NB4 (cell line): ENCODE data around the gene TMEM150B.

Source experiments
- DNase-seq: peaks from one replicate; pipeline ENCODE4 v3.0.0; 2010; ENCODE audit warnings: low read depth
- H3K4me3 ChIP-seq: one replicate; pipeline ENCODE4 v1.5.1; 2011; ENCODE audit warnings: mild to moderate bottlenecking, low read depth, low read length, moderate library complexity
- CTCF ChIP-seq: IDR thresholded peaks from one replicate; pipeline ENCODE4 v1.5.1; 2012; ENCODE audit warnings: low read depth, low read length
- MAX ChIP-seq: IDR thresholded peaks from 2 replicates; pipeline ENCODE4 v1.6.1; 2011; ENCODE audit warnings: low read depth, low read length
- MYC ChIP-seq: IDR thresholded peaks from 2 replicates; pipeline ENCODE4 v1.6.1; 2011; ENCODE audit warnings: low read depth, low read length
- POLR2A ChIP-seq: IDR thresholded peaks from 2 replicates; pipeline ENCODE4 v1.6.1; 2011; ENCODE audit warnings: mild to moderate bottlenecking; ENCODE audit not compliant: insufficient read length; ENCODE audit errors: extremely low read depth

Gene TMEM150B

DNA sequence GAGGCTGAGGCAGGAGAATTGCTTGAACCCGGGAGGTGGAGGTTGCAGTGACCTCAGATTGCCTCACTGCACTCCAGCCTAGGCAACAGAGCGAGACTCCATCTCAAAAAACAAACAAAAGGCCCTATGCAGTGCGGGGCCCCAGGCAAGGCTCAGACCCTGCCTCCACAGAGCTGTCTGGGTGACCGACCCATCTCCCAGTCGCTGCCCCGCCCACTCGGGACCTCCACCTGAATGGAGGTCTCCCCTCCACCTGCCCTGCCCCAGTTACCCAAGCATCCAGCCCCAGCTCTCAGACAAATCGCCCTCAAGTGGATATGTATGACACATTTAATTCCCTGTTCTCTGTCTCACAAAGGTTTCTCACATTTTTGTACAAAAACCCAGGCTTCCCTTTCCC, 40.1 kb upstream of the TMEM150B start:
- TF ChIP-seq MAX (no peak), CTCF (no peak), POLR2A (no peak), MYC (no peak)
- no peak for DNase-seq
- H3K4me3 ChIP-seq = no peak overlapping the region

DNA sequence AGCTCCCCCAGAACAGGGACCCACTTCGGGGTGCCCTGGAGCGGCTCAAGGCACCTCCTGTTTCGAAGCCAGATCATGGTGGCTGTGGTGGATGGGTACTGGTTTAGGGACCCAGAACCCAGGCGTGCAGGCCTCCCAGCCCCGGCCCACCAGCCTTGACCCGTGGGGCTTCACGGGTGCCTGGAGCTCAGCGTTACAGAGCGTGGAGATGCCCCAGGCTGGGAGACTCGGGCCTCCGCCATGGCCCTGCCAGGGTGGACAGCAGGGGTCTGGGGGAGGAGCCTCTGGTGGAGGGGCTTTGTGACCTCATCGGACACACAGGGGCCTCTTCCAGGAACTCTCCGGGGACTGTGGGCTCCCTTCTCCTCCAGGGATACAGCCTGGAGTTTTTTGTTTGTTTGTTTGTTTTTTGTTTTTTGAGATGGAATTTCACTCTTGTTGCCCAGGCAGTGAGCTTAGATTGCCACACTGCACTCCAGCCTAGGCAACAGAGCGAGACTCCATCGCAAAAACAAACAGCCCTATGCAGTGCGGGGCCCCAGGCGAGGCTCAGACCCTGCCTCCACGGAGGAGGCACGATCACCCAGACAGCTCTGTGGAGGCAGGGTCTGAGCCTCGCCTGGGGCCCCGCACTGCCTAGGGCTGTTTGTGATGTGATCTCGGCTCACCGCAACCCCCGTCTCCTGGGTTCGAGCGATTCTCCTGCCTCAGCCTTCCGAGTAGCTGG, 38.0 kb upstream of the TMEM150B start, which contains the start of gene GARIN5B:
TSS of gene GARIN5B (minus strand) at position 271 of the 727 bp plus-strand sequence. CDS start at position 77, 194 bp downstream.
- TF ChIP-seq POLR2A = no peak
- TF ChIP-seq MYC = no peak
- no peak for DNase-seq
- H3K4me3 ChIP-seq = no peak within 1 kb of the TSS

- no peak for DNase-seq
- H3K4me3 ChIP-seq = no peak overlapping the region
- TF ChIP-seq CTCF (no peak), POLR2A (no peak), MAX (no peak), MYC (no peak)
These were observed 37.2 kb upstream of the TMEM150B start for GRCh38 chr19:55362174-55362989.

DNA sequence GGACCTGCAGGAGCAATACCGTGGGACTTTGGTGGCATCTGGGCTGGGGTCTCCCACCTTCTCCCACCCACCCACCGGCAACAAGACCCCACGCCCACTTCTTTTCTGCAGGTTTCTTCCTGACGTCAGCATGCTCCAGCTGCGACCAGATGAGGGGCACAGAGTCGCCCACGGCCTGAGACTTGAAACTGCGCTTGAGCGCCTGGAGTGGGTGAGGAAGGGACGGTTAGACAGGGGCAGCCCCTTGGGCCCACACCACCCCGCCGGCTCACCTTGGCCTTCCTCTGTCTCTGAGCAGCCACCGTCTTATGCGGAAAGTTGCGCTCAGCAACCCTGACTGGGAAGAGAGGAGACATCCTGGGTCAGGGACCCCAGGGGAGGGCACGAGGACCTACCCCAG, 35.8 kb upstream of the TMEM150B start:
- TF ChIP-seq MAX (no peak), MYC (no peak), CTCF (no peak), POLR2A (no peak)
- no peak for DNase-seq
- no peak overlapping the region for H3K4me3 ChIP-seq

DNA sequence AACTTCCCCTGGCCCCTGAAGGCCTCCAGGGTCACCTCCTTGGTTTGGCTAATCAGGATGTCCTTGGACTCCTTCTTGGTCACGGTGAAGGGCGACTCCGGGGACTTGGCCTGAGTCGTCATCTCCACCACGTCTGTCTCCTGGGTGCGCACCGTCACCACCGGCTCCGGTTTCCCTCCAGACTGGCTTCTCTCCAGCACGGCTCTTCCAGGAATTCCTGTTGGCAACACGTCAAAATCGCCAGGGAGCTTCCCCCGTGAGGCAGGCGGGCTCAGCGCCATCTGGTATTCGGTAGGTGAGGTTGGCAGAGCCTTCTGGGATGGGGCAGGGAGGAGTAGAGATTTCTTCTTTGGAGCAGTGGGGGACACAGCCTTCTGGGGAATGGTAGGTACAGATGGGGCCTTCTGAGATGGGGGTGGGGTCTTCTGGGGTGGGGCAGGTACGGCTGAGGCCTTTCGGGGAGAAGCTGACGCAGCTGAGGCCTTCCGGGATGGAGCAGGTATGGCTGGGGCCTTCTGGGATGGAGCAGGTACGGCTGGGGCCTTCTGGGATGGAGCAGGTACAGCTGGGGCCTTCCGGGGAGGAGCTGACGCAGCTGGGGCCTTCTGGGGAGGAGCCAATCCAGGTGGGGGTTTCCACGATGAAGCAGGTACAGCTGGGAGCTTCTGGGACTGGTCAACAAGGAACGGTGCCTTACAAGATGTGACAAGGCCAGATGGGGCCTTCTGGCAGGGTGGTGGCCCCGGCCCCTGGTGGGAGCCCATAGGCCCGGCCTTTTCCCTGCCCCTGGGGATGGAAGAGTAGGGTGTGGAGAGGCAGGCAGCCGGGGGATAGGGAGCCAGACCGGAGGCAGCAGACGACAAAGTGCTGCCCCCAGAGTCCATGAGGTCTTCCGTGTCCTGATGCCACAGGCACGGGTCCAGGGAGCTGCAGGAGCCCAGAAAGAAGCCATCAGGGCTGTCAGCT, 34.1 kb upstream of the TMEM150B start:
- no peak overlapping the region for H3K4me3 ChIP-seq
- no peak for DNase-seq
- TF ChIP-seq MYC (no peak), MAX (no peak), CTCF (no peak), POLR2A (no peak)
